PC-3 (cell line): ENCODE measurements around the gene CPT2. TPM values are rescaled to one million over a fixed set of nuclear protein-coding genes. Genes with fewer than 3 reads are reported as not detected.

Experiments used
- ATAC-seq: fragments of 200-7000 bp; cut with Tn5 transposase; 2 replicates; pipeline ENCODE4 v1.9.1; 2020; ENCODE audit warnings: mild to moderate bottlenecking, moderate library complexity
- BruUV-seq: library from RNA; stranded (reverse); fragments of 400-500 nt; replicated peaks from 2 replicates; lab custom pipeline; 2021; lab: Mats Ljungman, UMichigan
- CTCF ChIA-PET: fragments of 300-600 bp; sonication (Branson Sonifier 250); formaldehyde crosslinking; loops from one replicate; lab custom pipeline; 2022; ENCODE audit warnings: antibody characterized with exemption; lab: Charles Lee
- POLR2A ChIA-PET: fragments of 300-600 bp; sonication (Branson Sonifier 250); formaldehyde crosslinking; loops from one replicate; lab custom pipeline; 2022; ENCODE audit warnings: antibody characterized with exemption; ENCODE audit not compliant: unreplicated experiment; lab: Charles Lee
- DNase-seq: peaks from one replicate; pipeline ENCODE4 v3.0.0-alpha.2; 2015
- H2AFZ ChIP-seq: fragments of 300-600 bp; sonication (generic); 2 replicates; pipeline ENCODE4 v1.6.0; 2016; ENCODE audit warnings: antibody characterized with exemption, low read length
- H3F3A ChIP-seq: fragments of 300-600 bp; sonication (generic); one replicate; pipeline ENCODE4 v1.6.0; 2017; ENCODE audit warnings: antibody characterized with exemption, low read length, control low read depth, mild to moderate bottlenecking; ENCODE audit not compliant: unreplicated experiment
- H3K27ac ChIP-seq: fragments of 300-600 bp; sonication (generic); 2 replicates; pipeline ENCODE4 v1.5.1; 2016; ENCODE audit warnings: mild to moderate bottlenecking, low read length
- H3K27me3 ChIP-seq: fragments of 300-600 bp; sonication (generic); 2 replicates; pipeline ENCODE4 v1.6.1; 2016; ENCODE audit warnings: low read length, mixed read lengths
- H3K36me3 ChIP-seq: fragments of 300-600 bp; sonication (generic); 2 replicates; pipeline ENCODE4 v1.6.1; 2016; ENCODE audit warnings: low read depth, mixed run types, low read length, mixed read lengths
- H3K4me1 ChIP-seq: fragments of 300-600 bp; sonication (generic); 2 replicates; pipeline ENCODE4 v1.5.1; 2016; ENCODE audit warnings: low read length; ENCODE audit not compliant: insufficient read depth
- H3K4me2 ChIP-seq: fragments of 300-600 bp; sonication (generic); 2 replicates; pipeline ENCODE4 v1.6.0; 2016; ENCODE audit warnings: low read length
- H3K4me3 ChIP-seq: fragments of 300-600 bp; sonication (generic); 2 replicates; pipeline ENCODE4 v1.5.1; 2016; ENCODE audit warnings: mild to moderate bottlenecking, low read length, mixed read lengths
- H3K79me2 ChIP-seq: fragments of 300-600 bp; sonication (generic); 2 replicates; pipeline ENCODE4 v1.6.1; 2017; ENCODE audit warnings: low read length, mixed read lengths
- H3K9ac ChIP-seq: fragments of 300-600 bp; sonication (generic); 2 replicates; pipeline ENCODE4 v1.6.0; 2016; ENCODE audit warnings: mild to moderate bottlenecking, low read length
- H3K9me2 ChIP-seq: fragments of 300-600 bp; sonication (generic); replicated peaks from 2 replicates; pipeline ENCODE4 v1.6.1; 2016; ENCODE audit warnings: mixed run types, low read length, mixed read lengths
- H3K9me3 ChIP-seq: fragments of 300-600 bp; sonication (generic); 2 replicates; pipeline ENCODE4 v1.6.1; 2016; ENCODE audit warnings: low read length, mixed read lengths
- H4K20me1 ChIP-seq: fragments of 300-600 bp; sonication (generic); 2 replicates; pipeline ENCODE4 v1.6.1; 2016; ENCODE audit warnings: low read length, mixed read lengths
- CTCF ChIP-seq: fragments of 300-600 bp; sonication (generic); conservative IDR thresholded peaks from 2 replicates; pipeline ENCODE4 v1.5.1; 2017; ENCODE audit warnings: antibody characterized with exemption, low read depth, mild to moderate bottlenecking, low read length
- EZH2 ChIP-seq: fragments of 300-600 bp; sonication (generic); IDR thresholded peaks from one replicate; pipeline ENCODE4 v1.6.1; 2017; ENCODE audit warnings: antibody characterized with exemption, mild to moderate bottlenecking, low read length; ENCODE audit not compliant: unreplicated experiment
- EZH2phosphoT487 ChIP-seq: fragments of 300-600 bp; sonication (generic); IDR thresholded peaks from 2 replicates; pipeline ENCODE4 v1.6.1; 2018; ENCODE audit warnings: mild to moderate bottlenecking, antibody characterized with exemption, low read length, borderline replicate concordance
- intact Hi-C: fragments of 100-400 bp; cut with micrococcal nuclease; formaldehyde crosslinking; loops from 2 replicates; pipeline ENCODE4 v1.9.0; 2023
- total RNA-seq: library from RNA; depleted of rRNA; stranded (reverse); fragments of >200 nt; gene quantifications from 2 replicates; pipeline ENCODE4 v1.2.3, GENCODE V29; 2014

The CPT2 gene
- total RNA-seq, 1 experiment from 2014 or later = 27.1 TPM

- no peaks in the 10 kb centered on the region for H3K9me2 ChIP-seq
- ChIA-PET CTCF (no interaction called here), POLR2A (no interaction called here)
- ATAC-seq (no peak), DNase-seq (no peak)
- H3K4me1 ChIP-seq = no peaks in the 10 kb centered on the region
- BruUV-seq = no TSS peak
- no peaks in the 10 kb centered on the region for H4K20me1 ChIP-seq
- no peak overlapping the region for H2AFZ ChIP-seq
- no peak overlapping the region for H3K4me3 ChIP-seq
- TF ChIP-seq CTCF = no peak
- TF ChIP-seq EZH2 = no peak
- no peak for TF ChIP-seq EZH2phosphoT487
- H3K79me2 ChIP-seq = no peaks in the 10 kb centered on the region
- intact Hi-C loops = no loop called here
- H3K36me3 ChIP-seq = no peaks in the 10 kb centered on the region
- no peaks in the 10 kb centered on the region for H3K9me3 ChIP-seq
- H3K27ac ChIP-seq = no peak overlapping the region
- no peaks in the 10 kb centered on the region for H3K27me3 ChIP-seq
- H3K9ac ChIP-seq = no peak overlapping the region
- H3F3A ChIP-seq = no peaks in the 10 kb centered on the region
- H3K4me2 ChIP-seq = no peak overlapping the region
These were observed 33.3 kb upstream of the CPT2 start for GRCh38 chr1:53163291-53163768.

DNA sequence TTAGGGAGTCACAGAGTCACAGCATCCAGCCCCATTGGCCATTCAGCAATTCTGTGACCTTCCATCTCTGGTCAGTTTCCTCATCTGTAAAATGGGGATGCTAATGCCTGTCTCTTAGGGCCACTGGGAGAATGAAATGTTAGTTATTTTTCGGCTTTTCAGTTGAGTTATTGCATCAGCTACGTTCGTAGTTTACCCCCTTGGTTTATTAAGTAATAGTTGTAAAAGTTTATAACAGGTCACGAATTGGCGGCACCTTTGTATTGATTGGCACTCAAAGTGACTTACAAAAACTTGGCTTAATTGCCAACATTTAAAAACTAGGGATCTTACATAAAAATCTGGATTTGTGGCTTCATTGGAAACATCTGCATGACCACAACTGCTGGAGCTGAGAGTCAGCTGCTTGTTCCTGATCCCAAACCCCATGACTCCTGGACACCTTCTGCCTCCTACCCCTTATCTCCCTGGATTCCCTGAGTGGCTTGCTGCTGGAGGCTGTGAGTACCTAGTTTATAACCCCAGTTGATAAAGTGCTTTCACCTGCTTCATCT, 31.1 kb upstream of the CPT2 start:
- intact Hi-C loops = no loop called here
- ChIA-PET CTCF (no interaction called here), POLR2A (no interaction called here)
- Histone ChIP-seq H3K27me3 (no peaks in the 10 kb centered on the region), H3K4me1 (no peaks in the 10 kb centered on the region), H3K4me3 (no peak overlapping the region), H3K4me2 (no peak overlapping the region), H3F3A (no peaks in the 10 kb centered on the region), H3K9me3 (no peaks in the 10 kb centered on the region), H3K79me2 (no peaks in the 10 kb centered on the region), H3K9ac (no peak overlapping the region), H4K20me1 (no peaks in the 10 kb centered on the region), H3K9me2 (no peaks in the 10 kb centered on the region), H2AFZ (no peak overlapping the region), H3K27ac (no peak overlapping the region), H3K36me3 (no peaks in the 10 kb centered on the region)
- TF ChIP-seq EZH2 (no peak), EZH2phosphoT487 (no peak), CTCF (no peak)
- BruUV-seq = no TSS peak
- ATAC-seq (no peak), DNase-seq (no peak)

DNA sequence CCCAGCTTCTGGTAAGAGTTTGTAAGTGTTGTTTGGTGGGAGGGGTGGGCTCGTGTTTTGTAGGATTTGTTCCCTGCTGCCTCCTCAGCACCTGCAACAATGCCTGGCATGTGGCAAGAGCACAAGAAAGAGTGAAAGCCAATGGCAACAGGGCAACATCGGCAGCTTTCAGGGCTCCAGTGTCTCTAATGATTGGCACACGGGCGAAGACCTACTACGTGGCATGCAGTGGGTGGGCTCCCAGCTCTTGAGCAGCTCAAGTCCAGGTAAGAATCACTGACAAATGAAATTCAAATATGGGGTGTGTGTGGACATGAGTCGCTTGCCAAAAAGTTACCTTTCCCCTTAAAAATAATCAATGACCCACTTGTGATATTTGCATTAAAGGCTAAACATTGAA, 30.3 kb upstream of the CPT2 start:
- intact Hi-C loops = no loop called here
- Histone ChIP-seq H3K27ac (no peak overlapping the region), H3K4me1 (no peaks in the 10 kb centered on the region), H3F3A (no peaks in the 10 kb centered on the region), H3K9me2 (no peaks in the 10 kb centered on the region), H4K20me1 (no peaks in the 10 kb centered on the region), H3K36me3 (no peaks in the 10 kb centered on the region), H2AFZ (no peak overlapping the region), H3K4me2 (no peak overlapping the region), H3K9me3 (no peaks in the 10 kb centered on the region), H3K79me2 (no peaks in the 10 kb centered on the region), H3K4me3 (no peak overlapping the region), H3K9ac (no peak overlapping the region), H3K27me3 (no peaks in the 10 kb centered on the region)
- BruUV-seq = no TSS peak
- TF ChIP-seq CTCF = no peak
- no peak for TF ChIP-seq EZH2phosphoT487
- TF ChIP-seq EZH2 = no peak
- POLR2A ChIA-PET = no interaction called here
- DNase-seq = no peak
- CTCF ChIA-PET = no interaction called here
- no peak for ATAC-seq
